Glomerular visceral epithelial cell (primary cell): ENCODE data around the gene CAMKMT.
A peak's percentile ranks its signal among the peaks of the same experiment; 100 is the strongest.

Experiments used
- DNase-seq: peaks from one replicate; pipeline ENCODE4 v3.0.0-alpha.2; 2016; ENCODE audit errors: extremely low spot score

Gene CAMKMT

DNA sequence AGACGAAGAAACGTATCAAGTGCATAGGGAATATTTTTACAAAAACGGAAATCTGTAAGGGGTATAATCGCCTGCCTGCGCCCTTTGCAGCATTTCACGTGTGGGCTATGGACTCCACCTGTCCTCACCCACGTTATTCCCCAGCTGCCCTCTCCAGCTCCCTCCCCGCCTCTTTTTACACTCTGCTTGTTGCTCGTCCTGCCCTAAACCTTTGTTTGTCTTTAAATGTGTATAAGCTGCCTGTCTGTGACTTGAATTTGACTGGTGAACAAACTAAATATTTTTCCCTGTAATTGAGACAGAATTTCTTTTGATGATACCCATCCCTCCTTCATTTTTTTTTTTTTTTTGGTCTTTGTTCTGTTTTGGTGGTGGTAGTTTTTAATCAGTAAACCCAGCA, 410.4 kb downstream of the CAMKMT start:
- no peak for DNase-seq

- DNase-seq: no peak
Observed at GRCh38 chr2:44772669-44773378, 411.1 kb downstream of the CAMKMT start.

- DNase-seq: no peak
Observed at GRCh38 chr2:44774826-44775492, 413.2 kb downstream of the CAMKMT start.

- no peak for DNase-seq
Observed at GRCh38 chr2:44777036-44777435, 415.3 kb downstream of the CAMKMT start.

GRCh38 chr2:44777537-44777936, 415.8 kb downstream of the CAMKMT start:
- no peak for DNase-seq

DNA sequence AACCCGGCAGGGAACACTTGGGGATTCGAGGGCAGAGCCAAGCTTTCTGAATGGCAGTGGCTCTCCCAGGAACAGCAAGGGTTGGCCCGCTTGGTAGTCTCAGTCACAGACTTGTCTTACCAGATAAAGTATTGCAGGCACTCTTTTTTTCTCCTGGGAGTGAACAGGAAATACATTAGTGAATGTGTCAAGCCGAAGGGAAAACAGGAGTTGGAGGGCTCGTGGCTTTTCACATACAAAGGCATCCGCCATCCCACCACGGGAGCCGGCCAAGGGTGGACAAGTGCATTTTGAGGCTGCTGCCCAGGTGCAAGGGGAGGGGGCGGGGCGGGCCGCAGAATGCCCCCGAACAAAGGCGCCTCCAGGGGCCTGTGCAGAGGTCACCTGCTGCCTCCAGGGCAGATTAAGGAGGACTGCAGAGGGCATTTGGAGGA, 416.5 kb downstream of the CAMKMT start:
- DNase-seq: no peak

DNA sequence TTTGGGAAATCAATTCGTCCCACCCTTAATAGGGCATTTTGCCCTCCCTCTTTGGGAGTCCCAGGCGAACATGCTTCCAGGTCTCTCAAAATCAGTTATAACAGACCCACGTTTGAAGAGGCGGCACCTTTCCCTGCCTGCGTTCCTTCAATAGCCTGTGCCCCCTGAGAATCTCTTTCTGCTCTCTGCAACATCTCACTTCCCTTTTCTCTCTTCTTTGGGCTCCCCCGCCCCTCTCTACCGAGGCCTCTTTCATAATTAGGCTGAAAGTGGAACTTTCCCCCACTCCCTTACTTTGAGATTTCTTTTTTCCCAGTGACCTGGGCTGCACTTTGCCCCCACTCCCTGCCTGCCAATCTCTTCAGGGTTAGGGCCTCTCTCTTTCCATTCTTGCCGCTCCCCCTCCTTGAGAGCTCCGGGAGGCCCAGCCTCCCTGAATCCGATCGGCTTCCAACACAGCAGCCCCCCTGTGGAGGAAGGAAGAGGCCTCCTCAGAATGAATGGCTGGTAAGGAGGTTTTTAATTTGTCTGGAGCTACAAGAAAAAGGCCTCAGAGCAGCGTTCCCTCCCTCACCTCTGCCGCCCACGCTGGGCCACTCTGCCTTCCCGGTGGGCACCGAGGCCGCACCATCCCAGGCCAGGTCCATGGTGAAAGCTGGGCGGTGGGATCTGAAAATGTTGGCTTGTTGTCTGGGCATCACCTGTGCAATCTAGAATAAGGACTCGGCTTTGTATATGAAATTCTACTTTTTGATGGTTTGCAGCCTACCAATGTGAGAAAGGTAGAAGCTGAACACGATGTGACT, 417.1 kb downstream of the CAMKMT start:
- DNase-seq: no peak

- DNase-seq: no peak
Observed at GRCh38 chr2:44779793-44780192, 418.0 kb downstream of the CAMKMT start.

DNA sequence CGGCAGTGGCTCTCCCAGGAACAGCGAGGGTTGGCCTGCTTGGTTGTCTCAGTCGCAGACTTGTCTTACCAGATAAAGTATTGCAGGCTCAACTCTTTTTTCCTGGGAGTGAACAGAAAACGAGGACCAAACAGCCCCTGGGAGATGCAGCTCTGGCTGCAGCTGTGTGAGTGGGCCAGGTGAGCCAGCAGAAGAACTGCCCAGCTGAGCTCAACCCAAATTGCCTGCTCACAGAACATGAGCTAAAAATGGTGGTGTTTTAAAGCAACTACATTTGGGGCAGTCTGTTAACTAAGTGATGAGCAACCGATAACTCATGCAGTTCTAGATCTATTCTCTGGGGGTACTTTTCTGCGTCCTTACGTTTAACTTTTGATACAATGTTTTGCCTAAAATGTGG, 418.7 kb downstream of the CAMKMT start:
- DNase-seq: no peak

GRCh38 chr2:44785433-44785832, 423.7 kb downstream of the CAMKMT start:
- DNase-seq: no peak

- DNase-seq: no peak
Observed at GRCh38 chr2:44786045-44786816, 424.5 kb downstream of the CAMKMT start.

- DNase-seq: no peak
Observed at GRCh38 chr2:44786817-44787214, 425.1 kb downstream of the CAMKMT start.

GRCh38 chr2:44787663-44788062, 425.9 kb downstream of the CAMKMT start:
- DNase-seq: no peak

DNA sequence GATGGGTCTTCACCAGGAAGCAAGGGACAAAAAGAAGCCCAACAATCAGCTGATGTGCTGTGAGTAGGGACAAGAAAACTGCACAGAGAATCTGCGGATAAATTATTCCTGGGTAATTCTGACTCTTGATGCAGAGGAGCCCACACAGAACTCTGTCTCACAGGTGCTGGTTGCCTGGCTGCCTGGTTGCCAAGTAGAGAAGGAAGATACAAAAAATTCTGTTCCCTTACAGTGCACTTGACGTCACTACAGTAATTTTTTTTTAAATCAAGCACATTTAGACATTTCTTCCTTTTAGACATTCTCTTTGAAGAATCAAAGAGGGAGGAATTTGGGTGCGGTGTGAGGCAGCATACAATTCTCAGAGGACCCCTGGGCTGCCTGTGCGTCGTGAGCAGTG, 427.7 kb downstream of the CAMKMT start:
- DNase-seq: no peak

DNA sequence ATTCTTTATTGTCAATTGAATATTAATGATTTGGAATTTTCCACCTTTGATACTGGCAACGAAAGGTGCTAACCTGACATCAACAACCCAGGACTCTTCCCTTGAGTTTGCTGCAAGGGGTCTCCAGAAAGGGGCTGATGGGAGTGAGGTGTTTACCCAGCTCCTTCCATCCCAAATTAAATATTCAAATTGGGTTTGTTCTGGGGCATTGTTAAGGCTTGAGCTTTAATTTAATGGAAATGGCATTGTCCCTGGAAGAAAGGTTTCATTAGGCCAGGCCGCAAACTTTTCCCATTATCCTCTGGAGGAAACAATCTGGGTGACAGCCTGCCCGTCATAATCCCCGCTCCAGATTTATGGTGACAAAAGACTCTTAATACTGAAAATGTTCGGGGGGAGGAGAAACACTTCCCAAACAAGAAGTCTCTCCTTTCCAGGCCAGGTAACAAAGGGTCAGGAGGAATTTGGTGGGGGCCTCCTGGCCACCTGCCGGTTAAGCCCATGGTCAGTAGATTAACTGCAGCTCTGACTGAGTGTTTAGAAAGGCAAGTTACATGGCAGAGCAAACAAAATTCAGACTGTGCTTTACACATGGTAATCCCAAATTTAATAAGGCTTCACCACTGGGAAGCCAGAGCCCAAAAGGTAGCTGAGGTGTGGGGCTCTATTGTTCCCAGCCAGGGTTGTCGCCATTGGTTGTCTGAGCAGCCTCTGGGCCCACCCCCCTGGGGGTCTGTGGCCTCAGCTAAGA, 428.4 kb downstream of the CAMKMT start:
- no peak for DNase-seq

DNA sequence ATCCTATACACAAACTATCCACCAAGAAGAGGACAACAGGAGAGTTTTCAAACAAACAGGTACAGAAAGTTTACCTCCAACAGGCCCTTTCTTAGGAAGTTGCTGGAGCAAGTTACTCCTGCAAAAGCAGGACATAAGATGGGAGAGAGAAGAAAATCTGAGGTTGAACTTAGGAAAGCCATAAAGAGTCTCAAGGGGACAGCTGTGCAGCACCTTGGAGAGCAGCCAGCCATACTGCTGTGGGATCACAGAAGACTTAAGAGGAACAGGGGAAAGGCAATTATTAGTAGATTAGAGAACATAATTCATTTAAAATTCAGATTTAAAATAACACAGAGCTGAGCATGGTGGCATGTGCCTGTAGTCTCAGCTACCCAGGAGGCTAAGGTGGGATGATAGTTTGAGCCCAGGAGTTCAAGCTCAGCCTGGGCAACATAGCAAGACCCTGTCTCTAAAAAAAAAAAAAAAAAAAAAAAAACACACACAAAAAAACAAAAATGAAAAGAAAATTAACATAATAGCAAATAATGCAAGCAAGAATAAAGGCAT, 431.6 kb downstream of the CAMKMT start:
- DNase-seq: peak; percentile 3

DNA sequence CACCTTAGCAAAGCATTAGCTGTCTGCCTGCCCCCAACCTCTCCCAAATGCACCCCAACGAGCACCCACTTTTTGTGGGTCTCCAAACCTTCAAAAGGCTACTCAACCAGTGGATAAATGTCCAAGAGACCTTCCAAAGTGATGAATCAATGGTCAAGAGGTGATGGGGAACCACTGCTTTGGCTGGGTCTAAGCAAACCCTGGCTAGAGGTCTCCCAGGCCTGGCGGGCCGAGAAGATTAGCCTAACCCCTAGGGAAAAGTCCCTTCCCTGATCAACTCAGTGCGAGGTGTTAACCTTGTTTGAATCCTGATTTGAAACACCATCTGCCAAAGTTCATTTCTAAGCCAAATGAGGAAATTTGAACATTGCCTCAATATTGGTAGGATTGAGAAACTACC, 435.0 kb downstream of the CAMKMT start:
- DNase-seq: no peak

GRCh38 chr2:44798139-44798659, 436.5 kb downstream of the CAMKMT start:
- no peak for DNase-seq

DNA sequence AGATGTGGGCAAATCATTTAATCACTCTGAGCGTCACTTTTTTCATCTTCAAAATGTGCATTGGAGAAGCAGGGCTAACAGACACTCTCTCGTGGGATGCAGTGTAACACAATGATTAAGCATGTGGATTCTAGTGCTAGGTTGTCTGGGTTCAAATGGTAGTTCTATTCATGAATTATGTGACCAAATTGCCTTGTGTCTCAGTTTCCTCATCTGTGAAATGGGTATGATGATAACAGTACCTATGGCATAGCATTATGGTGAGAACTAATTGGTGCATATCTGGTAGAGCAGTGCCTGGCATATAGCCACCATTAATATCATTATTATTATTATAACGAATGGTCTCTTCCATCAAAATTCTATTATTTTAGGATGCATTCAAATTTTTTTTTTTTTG, 437.4 kb downstream of the CAMKMT start:
- DNase-seq: no peak

DNA sequence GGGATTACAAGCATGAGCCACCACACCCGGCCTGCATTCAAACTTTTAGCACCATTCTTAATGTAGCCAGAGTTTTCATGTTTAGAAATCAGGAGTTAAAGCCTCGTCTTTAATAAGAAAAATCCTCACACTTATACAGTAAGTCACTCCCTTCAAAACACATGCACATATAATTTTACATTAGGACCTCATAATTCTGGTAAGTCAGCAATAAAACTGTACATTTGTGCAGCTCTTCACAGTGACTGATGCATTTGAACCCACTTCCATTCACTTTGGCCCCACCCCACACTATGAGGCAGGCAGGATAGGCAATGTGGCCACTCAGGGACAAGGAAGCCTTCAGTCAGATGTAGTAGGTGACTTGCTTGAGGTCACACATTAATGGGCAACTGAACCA, 438.0 kb downstream of the CAMKMT start:
- DNase-seq: no peak
